Measurements from ENCODE around the gene CYTH2. TPM values are rescaled to one million over a fixed set of nuclear protein-coding genes. Genes with fewer than 3 reads are reported as not detected.
"Not testable (repeated sequence)": the region's sequence is repeated elsewhere in the genome, so short reads cannot be mapped to it uniquely, and the experiment has no call there.

Gene CYTH2
- total RNA-seq, 1 donor from 2014 or later, result 50.3 TPM

- H3K9ac ChIP-seq, result no peak overlapping the region
- H3K4me1 ChIP-seq, result no peaks in the 10 kb centered on the region
- Mint-ChIP-seq H3K36me3 (peaks cover 24% of the 10 kb centered on the region), H3K27me3 (ENCODE audit: insufficient read depth, low read depth) (peaks cover 15% of the 10 kb centered on the region), H3K9me3 (no peaks in the 10 kb centered on the region), H3K4me1 (peaks cover 30% of the 10 kb centered on the region), H3K4me3 (peak overlapping the region; percentile 65), H3K27ac (peak overlapping the region; percentile 84)
- H3K27me3 ChIP-seq, result no peaks in the 10 kb centered on the region
- peaks cover 38% of the 10 kb centered on the region for H3F3A ChIP-seq (ENCODE audit: low read depth)
- H3K4me3 ChIP-seq, result no peak overlapping the region
- DNase-seq (ENCODE audit: low spot score), result no peak
- H3K9me3 ChIP-seq (ENCODE audit: low read depth), result no peaks in the 10 kb centered on the region
- no peak for TF ChIP-seq EZH2 (IDR thresholded peaks at IDR 0.05)
- TF ChIP-seq CTCF (IDR thresholded peaks at IDR 0.05), result no peak
- TF ChIP-seq EZH2phosphoT487 (IDR thresholded peaks at IDR 0.05), result no peak
- no peaks in the 10 kb centered on the region for H3K36me3 ChIP-seq
- no peaks in the 10 kb centered on the region for H3K79me2 ChIP-seq (ENCODE audit: low read depth)
- H3K27ac ChIP-seq, result no peak overlapping the region
- no peak overlapping the region for H2AFZ ChIP-seq (replicated peaks)
- peaks cover 9% of the 10 kb centered on the region for H4K20me1 ChIP-seq (ENCODE audit: low read depth)
- H3K4me2 ChIP-seq, result no peak overlapping the region
Measured at GRCh38 chr19:48483301-48483700, 14.1 kb downstream of the CYTH2 start.

GRCh38 chr19:48484247-48484893 lies 15.2 kb downstream of the CYTH2 start:
- no peaks in the 10 kb centered on the region for H3K4me1 ChIP-seq
- H3K27me3 Mint-ChIP-seq (ENCODE audit: insufficient read depth, low read depth), result peaks cover 16% of the 10 kb centered on the region
- no peaks in the 10 kb centered on the region for H3K79me2 ChIP-seq (ENCODE audit: low read depth)
- H2AFZ ChIP-seq (replicated peaks), result no peak overlapping the region
- H3K4me1 Mint-ChIP-seq, result peaks cover 28% of the 10 kb centered on the region
- H3K36me3 ChIP-seq, result no peaks in the 10 kb centered on the region
- TF ChIP-seq CTCF (IDR thresholded peaks at IDR 0.05), result no peak
- TF ChIP-seq EZH2 (IDR thresholded peaks at IDR 0.05), result no peak
- no peak for TF ChIP-seq EZH2phosphoT487 (IDR thresholded peaks at IDR 0.05)
- H4K20me1 ChIP-seq (ENCODE audit: low read depth), result peaks cover 6% of the 10 kb centered on the region
- H3K27ac Mint-ChIP-seq, result peak overlapping the region; percentile 6
- no peak overlapping the region for H3K4me3 ChIP-seq
- no peak for DNase-seq (ENCODE audit: low spot score)
- H3K27me3 ChIP-seq, result no peaks in the 10 kb centered on the region
- no peaks in the 10 kb centered on the region for H3K9me3 ChIP-seq (ENCODE audit: low read depth)
- no peak overlapping the region for H3K27ac ChIP-seq
- no peaks in the 10 kb centered on the region for H3K9me3 Mint-ChIP-seq
- peaks cover 20% of the 10 kb centered on the region for H3K36me3 Mint-ChIP-seq
- H3K4me2 ChIP-seq, result no peak overlapping the region
- H3K9ac ChIP-seq, result no peak overlapping the region
- peaks cover 39% of the 10 kb centered on the region for H3F3A ChIP-seq (ENCODE audit: low read depth)
- H3K4me3 Mint-ChIP-seq, result peak overlapping the region; percentile 7

- TF ChIP-seq EZH2 (IDR thresholded peaks at IDR 0.05) (no peak), CTCF (IDR thresholded peaks at IDR 0.05) (no peak), EZH2phosphoT487 (IDR thresholded peaks at IDR 0.05) (no peak)
- Histone ChIP-seq H3K36me3 (no peaks in the 10 kb centered on the region), H3K4me2 (no peak overlapping the region), H3K9ac (no peak overlapping the region), H4K20me1 (ENCODE audit: low read depth) (peaks cover 7% of the 10 kb centered on the region), H3K27me3 (peaks cover 3% of the 10 kb centered on the region), H3K4me3 (no peak overlapping the region), H3K4me1 (no peaks in the 10 kb centered on the region), H2AFZ (replicated peaks) (no peak overlapping the region), H3K9me3 (ENCODE audit: low read depth) (no peaks in the 10 kb centered on the region), H3K27ac (no peak overlapping the region), H3F3A (ENCODE audit: low read depth) (peaks cover 42% of the 10 kb centered on the region), H3K79me2 (ENCODE audit: low read depth) (no peaks in the 10 kb centered on the region)
- Mint-ChIP-seq H3K4me3 (no peak overlapping the region), H3K27me3 (ENCODE audit: insufficient read depth, low read depth) (peaks cover 15% of the 10 kb centered on the region), H3K4me1 (peaks cover 31% of the 10 kb centered on the region), H3K9me3 (no peaks in the 10 kb centered on the region), H3K27ac (peak overlapping the region; percentile 33), H3K36me3 (peaks cover 16% of the 10 kb centered on the region)
- DNase-seq (ENCODE audit: low spot score), result no peak
Measured at GRCh38 chr19:48484931-48485612, 15.9 kb downstream of the CYTH2 start.

GRCh38 chr19:48486706-48487105 lies 17.5 kb downstream of the CYTH2 start:
- Mint-ChIP-seq H3K4me3 (peak overlapping the region; percentile 48), H3K27ac (peak overlapping the region; percentile 79), H3K36me3 (peaks cover 15% of the 10 kb centered on the region), H3K4me1 (peaks cover 42% of the 10 kb centered on the region), H3K27me3 (ENCODE audit: insufficient read depth, low read depth) (peaks cover 19% of the 10 kb centered on the region)
- H3K4me2 ChIP-seq; H3K36me3 ChIP-seq; H3K27ac ChIP-seq; H3K9ac ChIP-seq; H3K9me3 ChIP-seq (ENCODE audit: low read depth); H3K4me3 ChIP-seq; H3K9me3 Mint-ChIP-seq; H3K4me1 ChIP-seq; H3K79me2 ChIP-seq (ENCODE audit: low read depth); H2AFZ ChIP-seq (replicated peaks); DNase-seq (ENCODE audit: low spot score): not testable (repeated sequence)
- Histone ChIP-seq H4K20me1 (ENCODE audit: low read depth) (peaks cover 16% of the 10 kb centered on the region), H3F3A (ENCODE audit: low read depth) (peaks cover 44% of the 10 kb centered on the region), H3K27me3 (peaks cover 11% of the 10 kb centered on the region)
